ENCODE results near the gene SPATA20.

SPATA20 gene

GRCh38 chr17:50547035-50547735 is at the start of gene SPATA20:
Gene SPATA20, plus strand, starts transcription at chr17:50547174. Its CDS starts 35 bp downstream, at chr17:50547209.
- DNase-seq (ENCODE audit: low read depth in 2 of 3, low spot score in 1 of 3) = peak; percentile 77 to 82 (median 78)

GRCh38 chr17:50498021-50498874 is 48.7 kb upstream of the SPATA20 start:
- DNase-seq (ENCODE audit: low read depth in 2 of 3, low spot score in 1 of 3) = no peak

- no peak for DNase-seq (ENCODE audit: low read depth in 2 of 3, low spot score in 1 of 3)
Measured at GRCh38 chr17:50499270-50499669, 47.7 kb upstream of the SPATA20 start.

- no peak for DNase-seq (ENCODE audit: low read depth in 2 of 3, low spot score in 1 of 3)
Measured at GRCh38 chr17:50499721-50500120, 47.3 kb upstream of the SPATA20 start.

GRCh38 chr17:50501054-50501453 is 45.9 kb upstream of the SPATA20 start:
- DNase-seq (ENCODE audit: low read depth in 2 of 3, low spot score in 1 of 3) = no peak

GRCh38 chr17:50502301-50502990 is 44.5 kb upstream of the SPATA20 start:
- DNase-seq (ENCODE audit: low read depth in 2 of 3, low spot score in 1 of 3) = no peak

GRCh38 chr17:50505591-50506130 is 41.3 kb upstream of the SPATA20 start:
- no peak for DNase-seq (ENCODE audit: low read depth in 2 of 3, low spot score in 1 of 3)

GRCh38 chr17:50506298-50506697 is 40.7 kb upstream of the SPATA20 start:
- no peak for DNase-seq (ENCODE audit: low read depth in 2 of 3, low spot score in 1 of 3)

GRCh38 chr17:50507871-50508572 is 39.0 kb upstream of the SPATA20 start, which contains the start of gene MYCBPAP:
Gene MYCBPAP, plus strand, starts transcription at chr17:50508439. Its CDS starts 236 bp downstream, at chr17:50508675.
- peak; percentile 27 to 75 (median 62) for DNase-seq (ENCODE audit: low read depth in 2 of 3, low spot score in 1 of 3)

- no peak for DNase-seq (ENCODE audit: low read depth in 2 of 3, low spot score in 1 of 3)
Measured at GRCh38 chr17:50508573-50509460, 38.2 kb upstream of the SPATA20 start.

GRCh38 chr17:50511058-50511457 is 35.9 kb upstream of the SPATA20 start:
- DNase-seq (ENCODE audit: low read depth in 2 of 3, low spot score in 1 of 3) = peak; percentile 37 to 51 (median 39)

GRCh38 chr17:50513495-50513894 is 33.5 kb upstream of the SPATA20 start:
- no peak for DNase-seq (ENCODE audit: low read depth in 2 of 3, low spot score in 1 of 3)

- DNase-seq (ENCODE audit: low read depth in 2 of 3, low spot score in 1 of 3) = no peak
Measured at GRCh38 chr17:50514388-50514787, 32.6 kb upstream of the SPATA20 start.

- DNase-seq (ENCODE audit: low read depth in 2 of 3, low spot score in 1 of 3) = no peak
Measured at GRCh38 chr17:50514936-50515702, 31.9 kb upstream of the SPATA20 start.

GRCh38 chr17:50517011-50517410 is 30.0 kb upstream of the SPATA20 start:
- no peak for DNase-seq (ENCODE audit: low read depth in 2 of 3, low spot score in 1 of 3)

- no peak for DNase-seq (ENCODE audit: low read depth in 2 of 3, low spot score in 1 of 3)
Measured at GRCh38 chr17:50517504-50518383, 29.2 kb upstream of the SPATA20 start.

- DNase-seq (ENCODE audit: low read depth in 2 of 3, low spot score in 1 of 3) = no peak
Measured at GRCh38 chr17:50518384-50519023, 28.5 kb upstream of the SPATA20 start.

Data from stimulated activated CD4-positive, alpha-beta T cell treated with anti-CD3 and anti-CD28 coated beads, Interleukin-12 subunit alpha, Interleukin-12 subunit beta, amount 100 ng/mL, for 48 hours (primary cell).